Stimulated activated CD8-positive, alpha-beta memory T cell treated with anti-CD3 and anti-CD28 coated beads, Interleukin-12 subunit alpha, Interleukin-12 subunit beta, amount 100 ng/mL, for 4 hours (primary cell): ENCODE data around the gene WSCD1.

Experiments used
- DNase-seq: peaks from one replicate; pipeline ENCODE4 v3.0.0-alpha.2; 2020; ENCODE audit warnings: low read depth

Gene WSCD1

DNA sequence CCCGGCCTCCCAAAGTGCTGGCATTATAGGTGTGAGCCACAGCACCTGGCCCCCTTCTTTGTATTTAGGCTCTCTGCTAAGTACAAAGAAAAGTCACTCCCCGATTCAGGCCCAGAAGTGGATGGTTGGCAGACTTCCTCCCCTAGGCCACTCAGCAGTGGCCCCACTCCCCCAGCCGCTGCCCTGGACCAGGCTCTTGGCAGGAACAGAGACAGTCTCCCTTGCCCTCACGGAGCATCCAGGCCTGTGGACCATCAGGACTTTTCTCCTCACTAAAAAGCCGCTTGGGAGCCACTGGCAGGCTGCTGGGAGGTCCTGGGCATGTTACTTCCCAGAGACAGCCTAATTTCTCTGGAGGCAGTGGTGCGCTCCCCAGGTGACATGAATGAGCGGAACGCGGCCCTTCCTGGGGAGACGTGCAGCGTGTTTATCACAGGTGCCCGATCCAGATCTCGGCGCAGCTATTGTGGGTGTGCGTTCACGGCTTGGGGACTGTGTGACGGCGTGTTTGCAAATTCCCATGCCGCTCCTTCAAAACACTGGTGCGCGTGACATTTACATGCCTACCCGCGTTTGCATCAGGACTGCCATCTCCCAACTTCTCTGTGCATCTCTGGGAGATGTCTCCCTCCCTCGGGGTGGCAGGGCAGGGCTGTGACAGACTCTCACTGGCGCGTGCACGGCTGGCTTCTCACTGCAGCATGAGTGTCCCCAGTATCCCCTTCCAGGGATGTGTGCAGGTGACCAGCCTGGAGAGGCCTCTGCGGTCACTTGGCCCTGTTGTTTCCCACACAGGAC lies 16.6 kb downstream of the WSCD1 start:
- DNase-seq = no peak

DNA sequence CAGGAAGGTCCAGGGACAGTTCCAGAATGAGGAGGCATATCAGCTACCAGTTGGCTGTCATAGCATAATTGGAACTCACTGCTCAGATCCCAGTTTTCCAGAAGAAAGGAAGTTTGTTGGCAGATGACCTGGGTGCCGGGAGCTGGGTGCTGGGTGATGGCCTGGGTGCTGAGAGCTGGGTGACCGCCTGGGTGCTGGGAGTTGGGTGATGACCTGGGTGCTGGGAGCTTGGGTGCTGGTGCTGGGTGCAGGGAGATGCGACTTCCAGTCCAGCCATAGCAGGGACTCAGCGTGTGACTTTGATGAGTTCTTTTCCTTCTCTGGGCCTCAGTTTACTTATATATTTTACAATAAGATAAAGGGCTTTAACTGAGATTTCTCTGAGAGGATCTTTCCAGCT lies 18.0 kb downstream of the WSCD1 start:
- DNase-seq = no peak

DNA sequence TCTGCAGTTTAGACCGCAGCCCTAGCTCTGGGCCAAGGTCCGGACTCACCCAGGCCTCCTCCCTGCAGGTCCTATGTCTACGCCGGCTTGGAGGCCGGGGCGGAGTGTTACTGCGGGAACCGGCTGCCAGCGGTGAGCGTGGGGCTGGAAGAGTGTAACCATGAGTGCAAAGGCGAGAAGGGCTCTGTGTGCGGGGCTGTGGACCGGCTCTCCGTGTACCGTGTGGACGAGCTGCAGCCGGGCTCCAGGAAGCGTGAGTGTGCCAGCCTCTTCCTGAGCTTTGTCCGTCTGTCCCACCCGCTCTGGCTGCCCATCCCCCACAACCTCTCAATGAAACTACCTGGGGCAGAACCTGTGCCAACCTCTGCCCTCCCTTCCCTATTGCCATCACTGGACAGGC lies 20.1 kb downstream of the WSCD1 start:
- DNase-seq = no peak

DNA sequence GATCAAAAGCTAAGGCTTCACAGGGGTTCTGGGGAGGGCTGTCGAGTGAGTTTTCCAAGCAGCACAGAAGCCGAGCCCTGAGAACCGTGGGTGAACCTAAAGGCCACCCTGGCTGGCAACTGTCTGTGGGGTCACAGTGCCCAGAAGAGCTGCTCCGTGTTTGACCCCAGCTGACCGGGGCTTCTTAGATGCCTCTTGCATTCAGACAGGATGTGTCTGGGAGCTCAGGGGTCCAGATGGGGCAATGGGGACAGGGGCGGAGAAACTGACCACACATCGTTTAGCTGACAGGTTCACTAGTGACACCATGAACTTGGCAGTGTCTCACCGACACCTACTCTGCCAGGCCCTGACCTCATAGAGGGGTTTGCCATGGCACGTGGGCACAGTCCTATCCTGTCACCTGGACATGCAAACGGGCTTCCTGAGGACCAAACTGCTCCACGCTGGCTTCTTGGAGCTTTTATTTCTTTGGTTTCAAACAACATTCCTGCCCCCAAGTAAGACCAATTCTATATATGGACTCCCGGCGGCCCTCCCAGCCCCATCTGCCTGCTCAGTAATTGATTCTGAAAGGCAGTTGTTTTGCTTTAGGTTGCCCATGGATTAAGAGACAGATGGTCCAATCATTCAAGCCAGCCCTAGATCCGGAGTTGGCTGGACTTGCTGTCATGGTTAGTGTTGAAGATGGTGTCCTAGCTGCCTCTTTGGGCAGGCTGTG lies 22.2 kb downstream of the WSCD1 start:
- no peak for DNase-seq

DNA sequence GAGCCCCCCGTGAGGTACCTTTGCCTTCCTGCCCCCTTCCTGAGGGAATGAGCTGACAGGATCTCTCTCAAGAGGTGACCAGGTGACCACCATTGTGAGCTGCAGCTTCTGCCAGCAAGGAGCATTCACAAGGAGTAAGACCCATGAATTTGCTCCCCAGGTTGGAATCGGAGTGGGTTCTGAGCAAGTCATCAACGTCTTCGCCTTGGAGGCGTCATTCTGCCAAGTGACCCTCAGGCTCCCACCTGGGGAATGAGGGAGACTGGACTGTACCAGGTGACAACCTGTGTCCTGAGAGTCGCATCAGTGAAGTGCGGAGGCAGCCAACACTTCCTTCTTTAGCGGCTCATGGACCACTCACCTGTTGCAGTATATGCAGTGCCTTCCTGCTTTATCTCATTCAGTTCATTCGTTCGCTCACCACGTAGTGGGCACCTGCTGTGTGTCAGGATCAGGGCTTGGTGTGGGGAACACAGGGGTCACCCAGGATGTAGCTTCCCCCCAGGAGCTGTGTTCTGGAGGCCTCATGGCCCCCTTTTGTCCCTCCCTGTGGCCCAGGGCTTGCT lies 22.8 kb downstream of the WSCD1 start:
- no peak for DNase-seq

DNA sequence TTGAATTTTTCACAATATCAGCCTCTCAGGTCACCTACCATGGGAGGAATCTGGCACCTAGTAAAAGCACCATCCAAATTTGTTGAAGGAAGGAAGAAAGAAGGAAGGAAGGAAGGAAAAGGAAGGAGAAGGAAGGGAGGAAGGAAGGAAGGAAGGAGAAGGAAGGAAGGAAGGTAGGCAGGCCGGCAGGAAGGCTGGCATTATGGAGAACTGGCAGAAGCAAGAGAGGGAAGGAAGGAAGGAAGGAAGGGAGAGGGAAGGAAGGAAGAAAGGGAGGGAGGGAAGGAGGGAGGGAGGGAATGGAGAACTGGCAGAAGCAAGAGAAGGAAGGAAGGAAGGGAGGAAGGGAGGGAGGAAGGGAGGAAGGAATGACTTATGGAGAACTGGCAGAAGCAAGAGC lies 24.3 kb downstream of the WSCD1 start:
- DNase-seq = no peak

DNA sequence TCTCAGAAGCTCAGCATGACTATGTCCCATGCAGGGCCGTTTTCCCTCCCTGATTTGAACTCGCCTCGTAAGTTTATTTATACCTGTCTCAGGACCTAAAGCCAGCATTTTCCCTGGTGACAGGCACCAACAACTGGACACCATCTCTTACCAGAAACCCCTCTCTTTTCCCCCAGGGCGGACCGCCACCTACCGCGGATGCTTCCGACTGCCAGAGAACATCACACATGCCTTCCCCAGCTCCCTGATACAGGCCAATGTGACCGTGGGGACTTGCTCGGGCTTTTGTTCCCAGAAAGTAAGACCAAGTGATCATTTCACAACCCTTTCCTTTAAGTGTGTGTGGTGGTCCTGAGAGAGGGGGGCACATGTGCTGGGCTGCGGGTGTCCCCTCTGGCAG lies 24.7 kb downstream of the WSCD1 start:
- DNase-seq = no peak

DNA sequence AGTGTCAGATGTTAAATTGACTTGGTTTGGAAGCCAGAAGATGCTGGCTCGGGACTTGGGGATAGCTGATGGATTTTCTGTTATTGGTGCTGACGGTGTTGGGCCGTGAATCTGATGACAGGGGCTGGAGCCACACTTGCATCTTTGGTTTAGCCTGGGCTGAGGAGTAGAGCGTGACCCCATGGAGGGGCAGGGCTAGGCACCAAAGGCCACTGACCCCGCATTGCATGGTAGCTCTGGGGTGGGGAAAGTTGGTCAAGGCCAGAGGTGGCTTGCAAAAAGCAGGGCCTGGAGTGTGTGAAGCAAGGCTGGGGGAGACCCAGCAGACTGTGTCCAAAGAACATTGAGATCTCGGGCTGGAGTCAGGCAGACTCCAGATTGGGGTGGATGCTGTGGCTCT lies 25.3 kb downstream of the WSCD1 start:
- no peak for DNase-seq

DNA sequence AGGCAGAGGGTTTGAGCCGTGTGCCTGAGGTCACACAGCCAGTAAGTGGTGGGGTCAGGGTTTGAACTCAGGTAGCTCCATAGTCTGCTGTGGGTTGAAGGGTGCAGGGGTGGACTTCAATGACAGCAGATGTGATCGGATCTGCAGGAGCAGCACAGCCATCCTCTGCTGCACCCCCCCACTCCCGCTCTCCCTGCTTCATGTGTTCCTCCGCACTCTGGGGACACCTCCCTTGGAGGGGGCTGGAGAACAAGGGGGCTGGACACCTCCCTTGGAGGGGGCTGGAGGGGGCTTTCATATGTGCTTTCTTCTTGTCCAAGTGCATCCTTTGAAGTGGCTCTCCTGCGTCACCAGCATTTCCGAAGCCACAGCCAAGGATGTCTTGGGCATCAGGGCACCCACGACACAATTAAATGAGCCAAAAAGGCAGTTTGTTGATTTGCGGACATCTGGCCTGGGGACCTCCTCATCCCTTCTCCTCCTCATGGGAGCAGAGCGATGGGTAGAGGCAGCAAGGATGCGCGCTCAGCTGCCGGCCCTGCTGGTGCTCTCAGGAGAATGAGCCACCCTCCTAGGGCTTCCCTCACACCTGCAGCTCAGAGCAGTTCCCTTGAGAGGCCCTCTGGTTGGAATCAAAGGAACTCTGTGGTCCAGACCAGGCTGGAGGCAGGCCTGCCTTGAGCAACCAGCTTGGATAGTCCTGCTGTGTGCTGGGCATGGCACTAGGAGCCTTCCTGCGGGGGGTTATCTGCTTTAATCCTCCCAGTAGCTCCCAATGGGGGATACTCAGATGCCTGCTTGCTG lies 26.2 kb downstream of the WSCD1 start:
- DNase-seq = no peak

DNA sequence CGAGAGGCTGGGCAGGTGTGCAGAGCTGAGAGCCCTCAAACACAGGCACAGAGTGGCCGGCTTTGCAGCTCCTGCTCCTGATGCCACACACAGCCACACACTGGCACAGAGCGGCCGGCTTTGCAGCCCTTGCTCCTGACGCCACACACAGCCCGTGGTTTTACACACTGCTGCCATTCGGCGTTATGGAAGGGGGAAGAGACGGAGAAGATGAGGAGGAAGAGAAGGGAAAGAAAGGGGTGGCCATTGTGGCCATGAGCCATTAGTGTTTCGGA lies 26.8 kb downstream of the WSCD1 start:
- DNase-seq = no peak

DNA sequence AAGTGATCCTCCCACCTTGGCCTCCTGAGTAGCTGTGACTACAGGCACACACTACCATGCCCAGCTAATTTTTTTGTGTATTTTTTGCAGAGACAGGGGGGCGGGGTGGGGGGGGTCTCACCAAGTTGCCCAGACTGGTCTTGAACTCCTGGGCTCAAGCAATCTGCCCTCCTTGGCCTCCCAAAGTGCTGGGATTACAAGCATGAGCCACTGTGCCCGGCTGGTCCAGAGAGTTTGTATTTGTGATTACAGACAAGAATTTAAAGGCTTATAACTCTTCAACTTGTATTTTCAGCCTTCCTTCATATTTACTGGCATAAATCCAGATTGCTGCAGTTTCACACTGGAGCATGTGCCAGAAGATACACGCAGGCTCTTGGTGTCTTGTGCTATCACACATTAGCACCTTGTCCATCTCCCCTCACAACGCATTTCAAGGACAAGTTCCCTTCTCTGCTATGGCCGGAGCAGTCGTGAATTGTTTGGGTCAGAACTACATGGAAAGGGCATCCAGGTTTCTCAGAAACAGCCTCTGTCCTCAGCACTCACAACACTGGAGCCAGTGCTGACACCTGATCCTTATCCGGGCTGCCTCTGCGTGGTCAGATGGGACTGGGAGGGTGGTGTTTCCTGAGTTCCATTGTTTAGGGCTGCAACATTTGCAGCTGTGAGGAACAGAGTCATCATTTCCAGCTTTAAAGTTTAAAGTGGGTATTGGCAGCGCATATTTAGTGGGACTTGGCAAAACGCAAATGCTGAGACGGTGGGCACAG lies 28.1 kb downstream of the WSCD1 start:
- no peak for DNase-seq

DNA sequence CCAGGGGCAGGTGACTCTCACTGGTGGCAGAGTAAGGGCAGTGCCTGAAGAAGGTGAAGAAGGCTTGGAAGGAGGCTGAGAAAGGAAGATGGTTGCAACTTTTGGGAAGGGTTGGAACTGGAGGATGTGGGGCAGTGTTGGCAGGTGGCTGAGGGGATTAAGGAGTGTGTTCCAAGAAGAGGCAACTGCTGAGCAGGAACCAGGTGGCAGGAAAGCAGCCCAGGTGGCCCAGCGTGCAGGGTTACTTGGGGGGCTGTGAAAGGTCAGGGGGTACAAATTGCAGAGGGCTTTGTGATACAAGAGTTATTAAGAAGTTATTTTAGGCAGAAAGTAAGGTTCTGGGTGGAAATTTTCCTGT lies 28.6 kb downstream of the WSCD1 start:
- DNase-seq = no peak

DNA sequence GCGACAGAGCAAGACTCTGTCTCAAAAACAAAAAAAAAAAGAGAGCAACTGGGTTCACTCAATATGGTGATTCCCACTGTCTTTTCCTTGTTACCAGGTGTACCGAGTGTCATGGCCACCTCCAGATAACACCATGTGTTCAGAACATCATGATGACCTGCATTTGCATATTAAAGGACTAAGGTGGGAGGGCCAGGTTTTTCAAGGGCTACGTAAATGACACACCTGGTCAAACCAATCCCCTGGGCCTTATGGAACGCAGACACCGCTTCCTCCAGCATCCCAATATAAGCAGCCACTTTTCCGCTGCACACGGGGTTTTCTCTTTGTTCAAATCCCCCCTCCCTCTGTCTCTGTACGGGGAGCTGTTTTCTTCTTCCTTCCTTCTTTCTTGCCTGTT lies 29.3 kb downstream of the WSCD1 start:
- no peak for DNase-seq

DNA sequence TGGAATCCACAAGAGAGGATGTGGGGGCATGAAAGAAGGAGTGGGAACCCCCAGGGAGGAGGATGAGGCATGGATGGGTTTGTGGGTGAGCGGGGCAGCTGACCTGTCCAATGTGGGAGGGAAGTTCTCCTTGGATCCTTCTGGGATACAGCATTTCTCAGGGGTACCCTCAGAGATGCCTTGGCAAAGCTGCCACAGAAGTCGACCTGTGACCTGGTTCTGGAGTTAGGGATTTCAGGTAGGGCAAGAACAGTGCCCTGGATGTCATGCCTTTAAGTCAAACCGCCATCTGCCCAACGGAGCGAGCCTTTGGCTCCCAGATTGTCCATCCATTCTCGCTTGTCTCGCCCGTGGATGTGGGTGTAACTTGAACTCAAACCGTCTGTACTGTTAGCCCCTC lies 30.0 kb downstream of the WSCD1 start:
- no peak for DNase-seq

DNA sequence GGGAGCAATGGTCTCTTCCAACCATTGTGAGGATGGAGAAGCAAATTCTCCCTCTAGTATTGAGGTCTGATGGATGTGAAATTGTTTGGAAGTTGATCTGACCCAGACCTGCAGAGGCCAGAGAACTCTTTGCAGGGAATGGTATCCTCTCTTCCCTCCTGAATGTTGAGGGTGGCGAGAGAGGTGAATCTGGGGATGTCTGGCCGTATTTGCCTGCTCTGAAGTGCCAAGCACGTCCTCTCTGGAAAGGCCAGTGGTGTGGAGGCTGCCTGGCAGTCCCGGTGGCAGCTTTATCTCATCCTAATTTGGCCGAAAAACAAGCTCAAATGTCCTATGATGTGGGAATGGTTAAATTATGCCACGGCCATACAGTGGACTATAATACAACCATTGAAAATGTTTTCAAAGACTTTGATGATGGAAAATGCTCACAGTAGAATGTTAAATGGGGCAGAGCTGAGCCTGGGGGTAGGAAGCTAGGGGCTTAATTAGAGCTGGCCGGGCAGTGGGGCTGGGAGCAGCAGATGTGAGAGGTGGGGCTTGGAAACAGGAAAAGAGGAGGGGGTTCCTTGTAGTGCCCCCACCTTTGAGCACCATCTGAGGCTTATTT lies 30.8 kb downstream of the WSCD1 start:
- DNase-seq = no peak

DNA sequence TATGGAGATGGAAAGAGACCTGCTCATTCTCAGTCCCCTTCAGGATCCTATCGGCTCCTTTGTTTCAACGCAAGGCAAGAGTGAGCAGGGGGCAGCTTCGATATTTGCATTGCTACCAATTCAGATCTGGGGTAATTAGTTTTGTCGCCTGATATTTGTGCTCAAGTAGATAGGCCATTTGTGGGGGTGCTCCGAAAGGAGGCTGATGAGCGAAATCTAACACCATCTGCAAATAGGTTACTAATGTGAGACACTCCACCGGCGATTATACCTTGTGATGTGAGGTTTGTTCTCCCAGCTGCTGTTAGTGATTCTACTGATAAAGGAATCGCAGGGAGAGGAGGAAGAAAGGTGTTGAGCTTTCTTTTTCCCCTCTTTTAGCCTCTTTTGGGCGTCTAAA lies 31.5 kb downstream of the WSCD1 start:
- DNase-seq = no peak

DNA sequence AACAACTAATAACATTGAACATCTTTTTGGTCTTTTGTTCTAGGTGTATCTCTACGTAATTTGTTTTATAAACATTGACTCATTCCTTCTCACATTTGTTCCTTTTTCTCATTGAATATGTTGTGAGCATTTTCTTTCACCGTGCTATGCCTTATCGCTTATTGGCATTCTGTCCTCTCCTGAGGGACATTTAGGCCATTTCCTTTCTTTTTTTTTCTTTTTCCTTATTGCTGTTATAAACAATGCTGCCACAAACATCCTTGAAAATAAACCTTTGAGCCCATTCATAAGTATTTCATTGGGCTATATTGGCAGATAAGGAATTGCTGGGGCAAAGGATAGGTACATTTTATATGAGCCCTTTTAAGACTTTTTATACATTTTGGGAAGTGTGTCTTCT lies 32.4 kb downstream of the WSCD1 start:
- DNase-seq = no peak

DNA sequence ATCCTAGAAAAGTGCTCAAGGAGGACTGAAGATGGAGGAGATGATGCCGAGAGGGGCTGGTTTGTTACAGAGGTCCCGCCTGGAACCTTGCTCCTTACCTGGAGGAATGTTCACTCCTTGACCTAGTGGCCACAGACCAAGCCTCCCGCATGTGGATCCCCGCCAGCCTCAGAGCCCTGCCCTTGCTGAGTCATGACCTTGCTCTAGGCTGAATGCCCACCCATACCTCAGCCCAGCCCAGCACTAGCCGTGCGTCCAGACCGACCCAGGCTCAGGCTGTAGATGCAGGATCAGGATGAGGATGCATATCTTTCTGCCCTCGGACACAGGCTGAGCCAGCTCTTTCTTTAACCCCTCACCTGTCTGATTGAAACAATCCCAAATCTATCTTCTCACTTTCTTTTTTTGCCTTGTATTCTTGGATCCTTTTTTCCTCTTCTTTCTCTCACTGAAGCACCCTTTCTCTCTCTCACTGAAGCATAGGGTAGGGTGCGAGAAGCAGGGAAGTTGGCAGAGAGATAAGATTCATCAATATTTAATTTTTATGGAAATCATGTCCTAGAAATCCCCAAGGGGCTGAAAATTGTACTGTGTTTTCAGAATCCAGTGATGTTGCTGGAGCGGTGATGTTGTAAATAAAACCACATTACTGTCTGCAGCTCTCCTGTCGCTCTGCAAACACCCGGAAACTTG lies 34.9 kb downstream of the WSCD1 start:
- DNase-seq = no peak

DNA sequence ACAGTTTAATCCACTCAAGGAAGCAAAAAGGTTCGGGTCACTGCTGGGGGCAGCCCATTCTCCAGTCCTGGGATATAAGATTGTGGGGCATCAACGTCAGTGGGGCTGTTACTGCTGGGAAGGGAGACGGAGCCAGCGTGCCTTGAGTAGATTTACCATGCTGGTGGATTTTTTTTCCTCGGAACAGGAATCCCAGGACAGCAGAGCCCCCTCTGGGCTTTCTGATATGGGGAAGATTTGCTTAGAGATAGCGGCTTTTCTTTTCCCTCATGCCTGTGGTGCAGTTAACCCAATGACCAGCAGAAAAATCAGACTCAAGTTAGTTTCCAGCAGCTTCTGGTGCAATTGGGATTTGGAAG lies 35.4 kb downstream of the WSCD1 start:
- DNase-seq = no peak

DNA sequence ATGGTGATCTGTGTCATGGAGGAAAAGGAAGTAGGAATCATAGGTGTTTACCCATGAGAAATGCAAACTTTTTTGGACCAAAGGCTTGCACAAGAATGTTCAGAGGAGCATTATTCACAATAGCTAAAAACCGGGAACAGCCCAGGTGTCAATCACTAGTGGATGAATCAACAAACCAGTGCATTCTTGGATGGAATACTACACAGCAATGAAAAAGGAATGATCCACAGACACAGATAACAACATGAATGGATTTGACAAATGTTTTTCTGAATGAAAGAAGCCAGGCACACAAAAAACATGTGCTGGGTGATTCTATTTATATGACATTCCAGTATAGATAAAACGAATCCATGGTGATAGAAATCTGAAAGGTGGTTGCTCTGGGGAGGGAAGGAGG lies 36.0 kb downstream of the WSCD1 start:
- no peak for DNase-seq

DNA sequence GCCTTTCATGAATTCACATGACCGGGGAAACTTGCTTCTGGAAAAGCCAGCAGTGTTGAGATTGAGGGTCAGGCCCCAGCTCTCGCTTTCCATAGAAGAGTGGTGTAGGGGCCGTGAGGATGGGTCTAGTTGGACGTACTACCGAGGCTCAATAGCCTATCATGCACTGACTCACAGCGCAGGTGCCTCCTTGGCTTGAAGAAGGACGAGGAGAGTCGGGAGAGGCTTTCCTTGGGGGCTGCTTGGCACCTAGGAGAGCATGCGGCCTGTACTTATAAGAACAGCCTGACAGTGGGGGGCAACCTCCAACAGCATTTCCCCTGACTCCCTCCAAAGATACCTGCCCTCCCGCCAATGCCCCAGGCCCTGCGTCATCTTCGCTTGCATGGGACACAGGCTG lies 37.6 kb downstream of the WSCD1 start:
- DNase-seq = no peak
